T-helper 1 cell treated with Interleukin-12 subunit alpha and Interleukin-12 subunit beta and Interleukin-4 antibody, amounts not matched to agents 30 ng/mL and 1 ng/mL, for 36 hours (primary cell): ENCODE measurements around the gene ZFYVE21. TPM values are rescaled to one million over a fixed set of nuclear protein-coding genes. Genes with fewer than 3 reads are reported as not detected.

Experiments used
- intact Hi-C: fragments of 100-400 bp; cut with micrococcal nuclease; formaldehyde crosslinking; loops from one replicate; pipeline ENCODE4 v1.15.1; 2024
- total RNA-seq: library from RNA; stranded (reverse); gene quantifications from 2 replicates; pipeline ENCODE4 v1.2.3, GENCODE V29; 2022

ZFYVE21 gene
- total RNA-seq, 1 donor from 2014 or later, result 17.4 TPM

GRCh38 chr14:103721334-103722120 is 5.9 kb downstream of the ZFYVE21 start:
- intact Hi-C loops, result no loop called here

GRCh38 chr14:103723748-103724081 is 8.1 kb downstream of the ZFYVE21 start:
- intact Hi-C loops, result no loop called here

GRCh38 chr14:103724116-103724515 is 8.5 kb downstream of the ZFYVE21 start:
- intact Hi-C loops, result no loop called here

GRCh38 chr14:103725001-103725682 is 9.5 kb downstream of the ZFYVE21 start:
- intact Hi-C loops, result no loop called here

- intact Hi-C loops, result no loop called here
These were observed 10.3 kb downstream of the ZFYVE21 start for GRCh38 chr14:103725739-103726395.

GRCh38 chr14:103726474-103726873 is 10.9 kb downstream of the ZFYVE21 start:
- intact Hi-C loops, result no loop called here

- intact Hi-C loops, result no loop called here
These were observed 11.8 kb downstream of the ZFYVE21 start for GRCh38 chr14:103727313-103727980.

- intact Hi-C loops, result no loop called here
These were observed 12.5 kb downstream of the ZFYVE21 start for GRCh38 chr14:103728141-103728540.

- intact Hi-C loops, result no loop called here
These were observed 13.1 kb downstream of the ZFYVE21 start for GRCh38 chr14:103728721-103729120.

GRCh38 chr14:103729496-103730448 is 14.2 kb downstream of the ZFYVE21 start:
- intact Hi-C loops, result no loop called here

GRCh38 chr14:103730490-103731035 is 15.0 kb downstream of the ZFYVE21 start:
- intact Hi-C loops, result no loop called here

- intact Hi-C loops, result no loop called here
These were observed 15.9 kb downstream of the ZFYVE21 start for GRCh38 chr14:103731481-103731880.

GRCh38 chr14:103731916-103732867 is 16.6 kb downstream of the ZFYVE21 start:
- intact Hi-C loops, result no loop called here

- intact Hi-C loops, result no loop called here
These were observed 17.4 kb downstream of the ZFYVE21 start for GRCh38 chr14:103732868-103733620.

GRCh38 chr14:103733651-103734050 is 18.0 kb downstream of the ZFYVE21 start:
- intact Hi-C loops, result no loop called here

GRCh38 chr14:103734081-103734888 is 18.7 kb downstream of the ZFYVE21 start:
- intact Hi-C loops, result no loop called here

GRCh38 chr14:103735022-103735421 is 19.4 kb downstream of the ZFYVE21 start:
- intact Hi-C loops, result no loop called here

- intact Hi-C loops, result no loop called here
These were observed 19.8 kb downstream of the ZFYVE21 start for GRCh38 chr14:103735439-103735814.
